Measurements from ENCODE around the gene FUT7.

Gene FUT7

DNA sequence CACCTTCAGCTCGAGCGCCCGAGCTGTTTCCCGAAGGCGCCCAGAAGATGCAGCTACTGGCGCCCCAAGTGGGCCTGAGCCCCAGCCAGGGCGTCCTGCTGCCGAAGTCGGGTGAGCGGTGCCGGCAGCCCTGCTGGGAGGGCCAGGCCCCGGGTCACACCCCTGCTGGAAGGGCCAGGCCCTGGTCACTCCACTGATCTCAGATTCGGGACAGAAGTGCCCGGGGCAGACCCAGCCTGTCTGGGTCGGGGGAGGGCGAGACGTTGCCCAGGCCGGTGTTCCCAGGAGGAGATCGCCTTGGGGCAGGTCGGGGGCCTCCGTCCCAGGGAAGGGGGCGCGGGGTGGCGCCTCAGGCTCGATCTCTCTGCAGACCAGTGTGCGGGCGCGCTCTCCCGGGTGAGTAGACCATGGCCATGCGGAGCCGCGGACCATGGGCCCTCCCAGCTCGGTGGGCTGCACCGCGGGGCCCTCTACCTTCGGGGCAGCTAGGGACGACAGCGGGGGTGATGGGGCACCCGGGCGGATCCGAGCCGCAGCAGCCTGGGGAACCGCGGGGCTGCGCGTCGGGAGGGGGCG is 46.8 kb downstream of the FUT7 start:
- DNase-seq = no peak
- Histone ChIP-seq H3K4me3 (ENCODE audit: low read depth, low read length) (no peak overlapping the region), H3K9me3 (no peaks in the 10 kb centered on the region), H3K27me3 (no peaks in the 10 kb centered on the region), H3K4me1 (peaks cover 24% of the 10 kb centered on the region), H3K36me3 (no peaks in the 10 kb centered on the region)
- TF ChIP-seq, protein P1, sequence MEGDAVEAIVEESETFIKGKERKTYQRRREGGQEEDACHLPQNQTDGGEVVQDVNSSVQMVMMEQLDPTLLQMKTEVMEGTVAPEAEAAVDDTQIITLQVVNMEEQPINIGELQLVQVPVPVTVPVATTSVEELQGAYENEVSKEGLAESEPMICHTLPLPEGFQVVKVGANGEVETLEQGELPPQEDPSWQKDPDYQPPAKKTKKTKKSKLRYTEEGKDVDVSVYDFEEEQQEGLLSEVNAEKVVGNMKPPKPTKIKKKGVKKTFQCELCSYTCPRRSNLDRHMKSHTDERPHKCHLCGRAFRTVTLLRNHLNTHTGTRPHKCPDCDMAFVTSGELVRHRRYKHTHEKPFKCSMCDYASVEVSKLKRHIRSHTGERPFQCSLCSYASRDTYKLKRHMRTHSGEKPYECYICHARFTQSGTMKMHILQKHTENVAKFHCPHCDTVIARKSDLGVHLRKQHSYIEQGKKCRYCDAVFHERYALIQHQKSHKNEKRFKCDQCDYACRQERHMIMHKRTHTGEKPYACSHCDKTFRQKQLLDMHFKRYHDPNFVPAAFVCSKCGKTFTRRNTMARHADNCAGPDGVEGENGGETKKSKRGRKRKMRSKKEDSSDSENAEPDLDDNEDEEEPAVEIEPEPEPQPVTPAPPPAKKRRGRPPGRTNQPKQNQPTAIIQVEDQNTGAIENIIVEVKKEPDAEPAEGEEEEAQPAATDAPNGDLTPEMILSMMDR (IDR thresholded peaks at IDR 0.05; ENCODE audit: low read depth, low read length) = no peak

DNA sequence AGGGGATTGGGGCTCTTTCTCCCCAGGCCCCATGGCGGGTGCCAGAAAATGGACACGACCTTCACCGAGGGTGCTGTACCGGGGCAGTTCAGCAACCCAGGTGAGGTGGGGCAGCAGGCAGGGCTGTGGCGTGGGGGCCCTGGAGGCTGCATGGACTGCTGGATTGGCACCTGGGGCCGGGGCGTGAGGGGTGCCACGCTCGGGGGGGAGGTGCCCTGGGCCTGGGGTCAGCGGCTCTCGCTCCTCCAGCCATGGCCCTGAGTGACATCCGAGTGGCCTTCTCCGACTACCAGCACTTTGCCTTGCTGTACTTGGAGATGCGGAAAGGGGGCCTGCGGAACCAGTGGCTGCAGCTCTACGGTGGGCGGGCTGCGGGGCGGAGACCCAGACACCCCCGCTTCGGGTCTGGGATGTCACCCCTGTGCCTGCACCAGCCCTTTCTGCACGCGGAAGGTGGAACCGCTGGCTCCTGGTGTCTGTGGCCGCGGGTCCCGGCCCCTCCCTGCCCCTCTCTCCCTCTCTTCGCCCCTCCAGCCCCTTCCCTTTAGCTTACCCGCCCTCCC is 47.3 kb downstream of the FUT7 start:
- Histone ChIP-seq H3K9me3 (no peaks in the 10 kb centered on the region), H3K4me3 (ENCODE audit: low read depth, low read length) (no peak overlapping the region), H3K27me3 (no peaks in the 10 kb centered on the region)

DNA sequence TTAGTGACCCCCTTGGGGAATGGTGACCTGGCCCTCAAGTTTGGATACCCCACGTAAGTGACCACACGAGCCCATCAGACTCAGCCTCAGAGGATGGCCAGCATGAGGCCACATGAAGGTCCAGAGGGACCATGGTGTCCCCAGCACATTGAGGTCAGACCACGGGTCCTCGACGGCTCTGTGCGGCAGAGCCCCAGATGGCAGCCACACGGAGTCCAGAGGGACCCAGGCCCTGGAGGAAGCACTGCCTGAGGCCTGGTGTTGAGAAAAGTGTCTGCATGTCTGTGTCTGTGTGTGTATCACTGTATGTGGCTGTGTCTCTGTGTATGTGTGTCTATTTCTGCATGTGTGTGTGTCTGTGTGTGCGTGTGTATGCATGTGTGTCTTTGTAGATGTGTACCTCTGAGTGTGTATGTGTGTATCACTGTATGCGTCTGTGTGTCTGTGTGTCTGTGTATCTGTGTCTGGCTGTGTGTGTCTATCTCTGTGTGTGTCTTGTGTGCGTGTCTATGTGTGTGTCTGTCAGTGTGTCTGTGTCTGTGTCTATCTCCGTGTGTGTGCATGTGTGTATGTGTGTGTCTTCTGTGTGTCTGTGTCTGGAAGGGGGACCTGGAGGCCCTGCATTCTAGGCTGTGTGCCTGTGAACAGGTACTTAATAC is 48.1 kb downstream of the FUT7 start:
- Histone ChIP-seq H3K36me3 (no peaks in the 10 kb centered on the region), H3K4me1 (peaks cover 24% of the 10 kb centered on the region), H3K9me3 (no peaks in the 10 kb centered on the region), H3K27me3 (no peaks in the 10 kb centered on the region), H3K4me3 (ENCODE audit: low read depth, low read length) (no peak overlapping the region)
- TF ChIP-seq, protein P1 (IDR thresholded peaks at IDR 0.05; ENCODE audit: low read depth, low read length) = no peak
- DNase-seq = no peak

More for the DNA sequence above, 47.3 kb downstream of the FUT7 start:
- DNase-seq = no peak
- TF ChIP-seq, protein P1 (IDR thresholded peaks at IDR 0.05; ENCODE audit: low read depth, low read length) = no peak
- Histone ChIP-seq H3K36me3 (no peaks in the 10 kb centered on the region), H3K4me1 (peaks cover 24% of the 10 kb centered on the region)

DNA sequence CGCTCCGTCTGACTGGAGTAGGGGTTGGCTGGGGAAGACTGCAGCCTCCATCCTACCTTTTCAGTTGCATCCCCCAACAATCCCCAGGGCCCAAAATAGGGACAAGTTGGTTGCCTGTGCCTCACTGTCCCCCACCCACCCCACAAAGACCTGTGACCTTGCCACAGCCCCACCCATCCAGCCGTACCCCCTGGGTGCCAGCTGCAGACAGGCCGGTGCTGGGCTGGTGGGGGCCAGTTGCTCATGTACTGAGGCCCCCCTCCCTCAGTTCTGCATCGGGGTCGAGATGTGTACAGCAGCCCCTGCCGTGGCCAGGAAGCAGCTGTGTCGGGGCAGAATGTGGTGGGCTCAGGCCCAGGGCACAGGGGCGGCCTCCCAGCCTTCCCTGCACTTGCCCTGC is 48.7 kb downstream of the FUT7 start:
- Histone ChIP-seq H3K27me3 (no peaks in the 10 kb centered on the region), H3K36me3 (no peaks in the 10 kb centered on the region)
- TF ChIP-seq, protein P1 (IDR thresholded peaks at IDR 0.05; ENCODE audit: low read depth, low read length) = no peak

DNA sequence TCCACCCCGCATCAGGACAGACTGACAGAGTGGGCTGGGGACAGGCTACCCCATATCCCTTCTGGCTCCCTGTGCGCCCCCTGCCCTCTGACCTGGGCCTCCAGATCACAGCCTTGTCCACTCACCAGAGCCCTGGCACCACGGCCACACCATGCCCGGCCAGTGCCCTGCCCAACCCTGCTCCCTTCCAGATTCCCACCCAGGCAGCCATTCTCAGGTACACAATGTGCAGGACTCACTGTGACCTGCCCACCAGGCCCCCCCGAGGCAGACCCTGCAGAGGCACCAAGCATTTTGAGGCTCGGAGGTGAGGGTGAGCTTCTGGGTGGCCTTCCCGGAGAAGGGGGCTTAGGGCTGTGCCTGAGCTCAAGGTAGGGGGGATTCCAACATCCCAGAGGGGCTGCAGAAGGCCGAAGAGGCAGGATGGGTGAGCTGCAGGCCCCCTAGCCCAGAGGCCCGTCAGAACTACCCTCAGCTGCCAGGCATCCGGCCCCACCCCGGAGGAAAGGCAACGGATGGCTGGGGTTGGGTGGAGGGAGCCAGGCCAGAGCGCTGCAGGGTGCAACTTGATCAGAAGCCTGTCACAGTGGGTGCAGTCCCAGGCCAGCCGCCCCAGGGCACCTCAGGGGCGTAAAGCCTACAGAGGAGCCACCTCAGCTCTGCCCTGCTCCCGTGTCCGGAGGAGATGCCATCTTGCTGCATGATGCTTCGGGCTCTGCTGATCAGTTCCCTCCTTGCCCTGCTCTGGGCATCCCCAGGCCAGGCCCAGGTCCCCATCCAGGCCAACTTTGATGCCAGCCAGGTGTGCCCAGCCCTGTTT is 49.4 kb downstream of the FUT7 start, which contains the start of gene LCNL1:
Gene LCNL1 (plus strand): TSS at position 762 of the 820 bp plus-strand sequence. CDS start 594 bp downstream, outside the sequence.
- no peaks in the 10 kb centered on the region for H3K27me3 ChIP-seq

More for the DNA sequence above, 48.7 kb downstream of the FUT7 start:
- Histone ChIP-seq H3K9me3 (no peaks in the 10 kb centered on the region), H3K4me3 (ENCODE audit: low read depth, low read length) (no peak overlapping the region), H3K4me1 (peaks cover 24% of the 10 kb centered on the region)
- no peak for DNase-seq

More for the DNA sequence above, 49.4 kb downstream of the FUT7 start, which contains the start of gene LCNL1:
- TF ChIP-seq, protein P1 (IDR thresholded peaks at IDR 0.05; ENCODE audit: low read depth, low read length) = no peak
- Histone ChIP-seq H3K36me3 (no peaks in the 10 kb centered on the region), H3K9me3 (no peaks in the 10 kb centered on the region), H3K4me1 (peaks cover 24% of the 10 kb centered on the region), H3K4me3 (ENCODE audit: low read depth, low read length) (no peak within 1 kb of the TSS)
- no peak for DNase-seq
